Measurements from ENCODE around the gene C1orf87. TPM values are rescaled to one million over a fixed set of nuclear protein-coding genes. Genes with fewer than 3 reads are reported as not detected.

The C1orf87 gene
- total and polyA plus RNA-seq, 10 donors, result not detected

DNA sequence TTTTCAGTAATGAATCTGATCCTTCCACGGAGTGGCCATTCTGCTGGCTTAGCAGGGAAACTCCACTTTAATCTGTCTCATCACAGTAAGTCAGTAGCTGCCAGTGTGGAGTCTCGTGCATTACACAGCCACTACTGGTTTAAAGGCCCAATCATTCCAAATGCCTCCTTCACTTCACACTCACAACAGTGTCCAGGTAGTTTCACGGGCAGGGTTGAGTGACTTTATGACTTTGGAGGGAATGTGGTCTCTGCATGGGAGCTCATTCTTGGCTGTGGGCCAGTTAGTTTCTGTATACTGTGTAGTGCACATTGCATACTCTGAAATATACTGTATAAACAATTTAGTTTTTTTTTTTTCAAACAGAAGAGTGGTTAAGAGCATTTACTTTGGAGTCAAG lies 34.6 kb upstream of the C1orf87 start:
- H3K4me1 ChIP-seq, result no peaks in the 10 kb centered on the region
- TF ChIP-seq POLR2AphosphoS5 (IDR thresholded peaks at IDR 0.05) (no peak), POLR2A (IDR thresholded peaks at IDR 0.05) (no peak)
- TF ChIP-seq, protein P1, sequence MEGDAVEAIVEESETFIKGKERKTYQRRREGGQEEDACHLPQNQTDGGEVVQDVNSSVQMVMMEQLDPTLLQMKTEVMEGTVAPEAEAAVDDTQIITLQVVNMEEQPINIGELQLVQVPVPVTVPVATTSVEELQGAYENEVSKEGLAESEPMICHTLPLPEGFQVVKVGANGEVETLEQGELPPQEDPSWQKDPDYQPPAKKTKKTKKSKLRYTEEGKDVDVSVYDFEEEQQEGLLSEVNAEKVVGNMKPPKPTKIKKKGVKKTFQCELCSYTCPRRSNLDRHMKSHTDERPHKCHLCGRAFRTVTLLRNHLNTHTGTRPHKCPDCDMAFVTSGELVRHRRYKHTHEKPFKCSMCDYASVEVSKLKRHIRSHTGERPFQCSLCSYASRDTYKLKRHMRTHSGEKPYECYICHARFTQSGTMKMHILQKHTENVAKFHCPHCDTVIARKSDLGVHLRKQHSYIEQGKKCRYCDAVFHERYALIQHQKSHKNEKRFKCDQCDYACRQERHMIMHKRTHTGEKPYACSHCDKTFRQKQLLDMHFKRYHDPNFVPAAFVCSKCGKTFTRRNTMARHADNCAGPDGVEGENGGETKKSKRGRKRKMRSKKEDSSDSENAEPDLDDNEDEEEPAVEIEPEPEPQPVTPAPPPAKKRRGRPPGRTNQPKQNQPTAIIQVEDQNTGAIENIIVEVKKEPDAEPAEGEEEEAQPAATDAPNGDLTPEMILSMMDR (IDR thresholded peaks at IDR 0.05 in 8 of 11, conservative IDR thresholded peaks at IDR 0.05 in 3 of 11), result no peak
- DNase-seq, result no peak
- H3K27ac ChIP-seq, result no peak overlapping the region
- 74 to 92% (median 84%) methylated on average over 3 of the region's 3 CpGs for WGBS, 5 donors
- intact Hi-C loops (cut with DNase I; ENCODE audit: low total_unique reads), result no loop called here
- H3K9me3 ChIP-seq, result no peaks in the 10 kb centered on the region
- H3K27me3 ChIP-seq (replicated peaks in 1 of 7), result no peaks in the 10 kb centered on the region
- no peak overlapping the region for H3K4me3 ChIP-seq
- H3K36me3 ChIP-seq, result no peaks in the 10 kb centered on the region

DNA sequence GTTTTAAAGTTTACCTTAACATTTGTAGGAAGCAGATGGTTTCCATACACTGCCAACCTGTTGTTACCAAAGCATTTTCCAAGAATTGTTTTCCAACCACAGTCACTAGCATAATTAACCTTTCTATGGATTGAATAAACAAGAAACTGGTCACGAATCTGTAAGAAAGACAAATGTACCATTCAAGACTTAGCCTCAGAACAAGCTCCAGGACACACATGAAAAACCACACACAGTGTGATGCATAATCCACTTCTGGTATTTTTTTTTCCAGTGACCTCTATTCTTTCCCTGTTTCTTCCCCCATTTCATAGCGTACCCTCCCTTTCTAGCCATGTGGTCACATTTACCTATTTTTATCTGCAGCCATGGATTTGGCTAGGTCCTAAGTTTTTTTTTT lies 29.6 kb upstream of the C1orf87 start:
- Histone ChIP-seq H3K27ac (no peak overlapping the region), H3K27me3 (replicated peaks in 1 of 7) (no peaks in the 10 kb centered on the region), H3K9me3 (no peaks in the 10 kb centered on the region), H3K36me3 (no peaks in the 10 kb centered on the region), H3K4me3 (no peak overlapping the region), H3K4me1 (no peaks in the 10 kb centered on the region)
- intact Hi-C loops (cut with DNase I; ENCODE audit: low total_unique reads), result no loop called here
- no peak for TF ChIP-seq POLR2AphosphoS5 (IDR thresholded peaks at IDR 0.05)
- TF ChIP-seq, protein P1 (IDR thresholded peaks at IDR 0.05 in 8 of 11, conservative IDR thresholded peaks at IDR 0.05 in 3 of 11), result no peak
- TF ChIP-seq POLR2A (IDR thresholded peaks at IDR 0.05), result no peak
- 44 to 69% (median 52%) methylated on average over 2 of the region's 2 CpGs for WGBS, 5 donors
- no peak for DNase-seq

DNA sequence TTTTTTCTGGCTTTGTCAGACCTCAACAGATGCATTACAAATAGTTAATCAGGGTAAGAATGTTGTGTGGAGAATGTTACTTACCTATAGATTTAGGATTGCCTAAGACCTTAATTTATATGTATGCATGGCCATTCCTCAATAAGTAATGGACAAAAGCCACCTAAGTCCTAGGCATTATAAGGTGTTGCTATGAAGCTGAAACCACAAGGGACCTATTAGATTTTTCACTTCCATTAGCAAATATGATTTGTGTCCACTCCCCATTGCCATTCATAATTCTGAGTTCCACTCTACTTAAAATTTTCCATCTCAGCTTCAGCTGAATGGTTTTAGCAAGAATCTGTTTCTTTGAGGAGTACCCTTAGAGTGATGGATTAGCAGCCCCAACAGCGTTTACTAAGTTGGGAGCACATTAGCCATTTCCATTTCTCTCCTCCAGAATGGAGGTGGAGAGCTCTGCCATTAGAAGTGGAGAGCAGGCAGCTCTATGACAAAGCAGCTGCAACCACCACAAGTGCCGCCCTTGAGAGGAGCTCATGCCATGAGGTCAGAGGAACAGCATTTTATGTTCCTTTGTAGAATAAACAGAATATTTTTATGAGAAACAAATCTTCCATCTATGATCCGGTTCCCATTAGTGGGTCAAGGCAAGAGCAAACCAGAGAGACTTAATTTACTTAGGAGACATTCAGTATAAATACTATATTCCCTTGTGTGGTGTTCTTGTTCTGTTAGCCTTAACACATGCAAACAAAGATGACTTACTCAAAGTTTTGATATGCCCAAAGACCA lies 28.9 kb upstream of the C1orf87 start:
- intact Hi-C loops (cut with DNase I; ENCODE audit: low total_unique reads), result no loop called here
- no peaks in the 10 kb centered on the region for H3K36me3 ChIP-seq
- WGBS, 5 donors, result 79 to 90% (median 84%) methylated on average over 3 of the region's 3 CpGs
- no peaks in the 10 kb centered on the region for H3K9me3 ChIP-seq
- TF ChIP-seq POLR2AphosphoS5 (IDR thresholded peaks at IDR 0.05) (no peak), POLR2A (IDR thresholded peaks at IDR 0.05) (no peak)
- TF ChIP-seq, protein P1 (IDR thresholded peaks at IDR 0.05 in 8 of 11, conservative IDR thresholded peaks at IDR 0.05 in 3 of 11), result no peak
- no peak overlapping the region for H3K27ac ChIP-seq
- no peaks in the 10 kb centered on the region for H3K27me3 ChIP-seq (replicated peaks in 1 of 7)
- DNase-seq, result no peak
- no peak overlapping the region for H3K4me3 ChIP-seq
- H3K4me1 ChIP-seq, result no peaks in the 10 kb centered on the region

- Histone ChIP-seq H3K27ac (no peak overlapping the region), H3K27me3 (replicated peaks in 1 of 7) (no peaks in the 10 kb centered on the region), H3K4me1 (no peaks in the 10 kb centered on the region), H3K4me3 (no peak overlapping the region), H3K36me3 (no peaks in the 10 kb centered on the region), H3K9me3 (no peaks in the 10 kb centered on the region)
- DNase-seq, result no peak
- WGBS, 5 donors, result 71 to 83% (median 76%) methylated on average over 2 of the region's 2 CpGs
- intact Hi-C loops (cut with DNase I; ENCODE audit: low total_unique reads), result no loop called here
- no peak for TF ChIP-seq POLR2A (IDR thresholded peaks at IDR 0.05)
- TF ChIP-seq, protein P1 (IDR thresholded peaks at IDR 0.05 in 8 of 11, conservative IDR thresholded peaks at IDR 0.05 in 3 of 11), result no peak
Observed at GRCh38 chr1:60101516-60101915, 27.9 kb upstream of the C1orf87 start.

Data from spleen (tissue), 11 donors.